K562 (cell line): ENCODE data around the gene AHI1. TPM values are rescaled to one million over a fixed set of nuclear protein-coding genes. Genes with fewer than 3 reads are reported as not detected.

Experiments
- C11orf30 ChIP-seq: fragments of 450-650 bp; IDR thresholded peaks from 2 replicates; pipeline ENCODE4 v1.6.1; 2016; ENCODE audit warnings: low read depth, mild to moderate bottlenecking
- GATAD2A ChIP-seq: fragments of 450-650 bp; IDR thresholded peaks from 2 replicates; pipeline ENCODE4 v1.6.1; 2017
- HMG20B ChIP-seq: fragments of 250-450 bp; sonication (Bioruptor Pico); IDR thresholded peaks from 2 replicates; pipeline ENCODE4 v1.5.0; 2021; ENCODE audit warnings: mild to moderate bottlenecking
- JUND ChIP-seq, 2 experiments: IDR thresholded peaks; 2 replicates in 1 of 2; 3 replicates in 1 of 2; pipeline ENCODE4 v1.6.1; 2011; ENCODE audit warnings: borderline replicate concordance in 2 of 2, low read depth in 2 of 2, low read length in 2 of 2, improper control_type of control experiment in 1 of 2, missing biosample characterization in 1 of 2, missing genetic modification characterization in 1 of 2, missing genetic modification reagents in 1 of 2
- MTA1 ChIP-seq: fragments of 450-650 bp; IDR thresholded peaks from 2 replicates; pipeline ENCODE4 v1.6.1; 2017; ENCODE audit warnings: borderline replicate concordance
- NBN ChIP-seq: fragments of 450-650 bp; IDR thresholded peaks from 2 replicates; pipeline ENCODE4 v1.6.1; 2016; ENCODE audit warnings: low read depth, mild to moderate bottlenecking
- NFYB ChIP-seq: IDR thresholded peaks from 2 replicates; pipeline ENCODE4 v1.6.1; 2011; ENCODE audit warnings: mild to moderate bottlenecking, moderate library complexity; ENCODE audit not compliant: insufficient read length; ENCODE audit errors: extremely low read depth
- RCOR1 ChIP-seq, 2 experiments: IDR thresholded peaks; 2 replicates each; pipeline ENCODE4 v1.6.1; 2012; ENCODE audit warnings: low read depth in 2 of 2, low read length in 2 of 2, borderline replicate concordance in 1 of 2, improper control_type of control experiment in 1 of 2
- ZNF140 ChIP-seq: fragments of 250-450 bp; sonication (Bioruptor Pico); IDR thresholded peaks from 2 replicates; pipeline ENCODE4 v1.8.0; 2021; ENCODE audit warnings: moderate library complexity, mild to moderate bottlenecking, inconsistent platforms
- ZNF766 ChIP-seq: fragments of 200-800 bp; sonication (Bioruptor generic); conservative IDR thresholded peaks from 2 replicates; pipeline ENCODE4 v1.6.1; 2016; ENCODE audit warnings: missing genetic modification characterization, missing compliant biosample characterization
- polyA plus RNA-seq, 8 experiments: library from polyadenylated mRNA; depleted of rRNA in 4 of 8; stranded (reverse) in 5 of 8; unstranded in 3 of 8; fragments of >200 nt; fragmentation: Nextera tagmentation in 2 of 8; fragmentation: Illumina TruSeq in 1 of 8; extraction: Ambion mirVana in 2 of 8; extraction: Trizol in 1 of 8; gene quantifications; 2 replicates each; pipeline versions ENCODE4 v1.2.1 to v1.2.3, GENCODE V29; 2011 to 2014; ENCODE audit warnings: inconsistent platforms in 1 of 8, missing spikeins in 1 of 8
- total RNA-seq, 7 experiments: library from RNA; depleted of rRNA in 6 of 7; stranded (reverse); fragments of >200 nt in 6 of 7; fragmentation: Illumina TruSeq in 2 of 7; extraction: Trizol in 2 of 7; gene quantifications; 2 replicates each; pipeline versions ENCODE4 v1.2.1 to v1.2.3, GENCODE V29; 2011 to 2021; ENCODE audit warnings: low replicate concordance in 1 of 7
- TF ChIP-seq, protein P1 (sequence below), 2 experiments: fragments of 450-650 bp; IDR thresholded peaks; 2 replicates each; pipeline ENCODE4 v1.6.1; 2018; ENCODE audit warnings: mild to moderate bottlenecking in 2 of 2, low read depth in 1 of 2; ENCODE audit not compliant: partially characterized antibody in 2 of 2
- TF ChIP-seq, protein P2 (sequence below): fragments of 450-650 bp; IDR thresholded peaks from 2 replicates; pipeline ENCODE4 v1.6.1; 2016; ENCODE audit warnings: antibody characterized with exemption
- TF ChIP-seq, protein P3 (sequence below): IDR thresholded peaks from 2 replicates; pipeline ENCODE4 v1.6.1; 2011; ENCODE audit not compliant: insufficient read length; ENCODE audit errors: extremely low read depth
- TF ChIP-seq, protein P4 (sequence below), 2 experiments: fragments of 200-800 bp in 1 of 2; sonication (Bioruptor generic) in 1 of 2; sonication (generic) in 1 of 2; formaldehyde crosslinking in 1 of 2; IDR thresholded peaks in 1 of 2; conservative IDR thresholded peaks in 1 of 2; 2 replicates each; pipeline versions ENCODE4 v1.5.0 to v1.6.1; 2016 to 2020; ENCODE audit warnings: missing compliant biosample characterization in 1 of 2, missing genetic modification characterization in 1 of 2, missing genetic modification reagents in 1 of 2

The AHI1 gene
- total and polyA plus RNA-seq, 9 of the 15 experiments (the other 6 are each of a cell fraction or from before 2014, with no cell fraction given): 24.7 to 54.9 (median 32.2) TPM

DNA sequence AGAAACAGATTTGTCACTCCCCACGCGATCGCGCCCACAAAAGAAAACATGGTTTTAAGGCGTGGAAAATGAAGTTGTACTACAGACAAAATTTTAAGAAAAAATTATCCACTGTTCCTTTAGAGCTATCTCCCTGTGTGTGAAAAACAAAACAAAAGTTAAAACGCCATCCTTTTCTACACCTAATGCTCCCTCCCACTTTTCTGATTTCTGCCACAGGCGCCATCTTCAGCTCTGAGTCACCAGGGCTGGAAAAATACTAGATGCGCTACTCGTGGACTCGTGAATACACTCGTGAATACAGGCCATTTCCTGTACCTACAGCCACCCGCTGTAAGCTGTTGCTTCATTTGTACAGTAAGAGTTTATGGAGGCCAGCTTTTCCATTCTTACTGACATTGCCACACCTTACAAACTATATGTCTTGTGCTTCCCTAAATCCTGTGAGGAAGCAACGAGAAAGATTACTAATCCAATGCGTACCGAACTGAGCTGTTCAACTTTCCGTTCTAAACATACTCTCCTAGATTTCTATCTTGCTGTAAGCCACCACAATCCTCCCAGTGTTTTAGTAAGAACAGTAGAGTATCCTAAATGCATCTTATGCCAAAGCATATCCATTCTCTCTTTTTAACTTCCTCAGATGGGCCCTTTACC is 773 bp upstream of the AHI1 start (continued):
- TF ChIP-seq, protein P1, sequence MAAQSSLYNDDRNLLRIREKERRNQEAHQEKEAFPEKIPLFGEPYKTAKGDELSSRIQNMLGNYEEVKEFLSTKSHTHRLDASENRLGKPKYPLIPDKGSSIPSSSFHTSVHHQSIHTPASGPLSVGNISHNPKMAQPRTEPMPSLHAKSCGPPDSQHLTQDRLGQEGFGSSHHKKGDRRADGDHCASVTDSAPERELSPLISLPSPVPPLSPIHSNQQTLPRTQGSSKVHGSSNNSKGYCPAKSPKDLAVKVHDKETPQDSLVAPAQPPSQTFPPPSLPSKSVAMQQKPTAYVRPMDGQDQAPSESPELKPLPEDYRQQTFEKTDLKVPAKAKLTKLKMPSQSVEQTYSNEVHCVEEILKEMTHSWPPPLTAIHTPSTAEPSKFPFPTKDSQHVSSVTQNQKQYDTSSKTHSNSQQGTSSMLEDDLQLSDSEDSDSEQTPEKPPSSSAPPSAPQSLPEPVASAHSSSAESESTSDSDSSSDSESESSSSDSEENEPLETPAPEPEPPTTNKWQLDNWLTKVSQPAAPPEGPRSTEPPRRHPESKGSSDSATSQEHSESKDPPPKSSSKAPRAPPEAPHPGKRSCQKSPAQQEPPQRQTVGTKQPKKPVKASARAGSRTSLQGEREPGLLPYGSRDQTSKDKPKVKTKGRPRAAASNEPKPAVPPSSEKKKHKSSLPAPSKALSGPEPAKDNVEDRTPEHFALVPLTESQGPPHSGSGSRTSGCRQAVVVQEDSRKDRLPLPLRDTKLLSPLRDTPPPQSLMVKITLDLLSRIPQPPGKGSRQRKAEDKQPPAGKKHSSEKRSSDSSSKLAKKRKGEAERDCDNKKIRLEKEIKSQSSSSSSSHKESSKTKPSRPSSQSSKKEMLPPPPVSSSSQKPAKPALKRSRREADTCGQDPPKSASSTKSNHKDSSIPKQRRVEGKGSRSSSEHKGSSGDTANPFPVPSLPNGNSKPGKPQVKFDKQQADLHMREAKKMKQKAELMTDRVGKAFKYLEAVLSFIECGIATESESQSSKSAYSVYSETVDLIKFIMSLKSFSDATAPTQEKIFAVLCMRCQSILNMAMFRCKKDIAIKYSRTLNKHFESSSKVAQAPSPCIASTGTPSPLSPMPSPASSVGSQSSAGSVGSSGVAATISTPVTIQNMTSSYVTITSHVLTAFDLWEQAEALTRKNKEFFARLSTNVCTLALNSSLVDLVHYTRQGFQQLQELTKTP (IDR thresholded peaks at IDR 0.05; ENCODE audit: low read depth in 1 of 2, partially characterized antibody in 2 of 2): peak; percentile 29 to 79
- TF ChIP-seq, protein P2, sequence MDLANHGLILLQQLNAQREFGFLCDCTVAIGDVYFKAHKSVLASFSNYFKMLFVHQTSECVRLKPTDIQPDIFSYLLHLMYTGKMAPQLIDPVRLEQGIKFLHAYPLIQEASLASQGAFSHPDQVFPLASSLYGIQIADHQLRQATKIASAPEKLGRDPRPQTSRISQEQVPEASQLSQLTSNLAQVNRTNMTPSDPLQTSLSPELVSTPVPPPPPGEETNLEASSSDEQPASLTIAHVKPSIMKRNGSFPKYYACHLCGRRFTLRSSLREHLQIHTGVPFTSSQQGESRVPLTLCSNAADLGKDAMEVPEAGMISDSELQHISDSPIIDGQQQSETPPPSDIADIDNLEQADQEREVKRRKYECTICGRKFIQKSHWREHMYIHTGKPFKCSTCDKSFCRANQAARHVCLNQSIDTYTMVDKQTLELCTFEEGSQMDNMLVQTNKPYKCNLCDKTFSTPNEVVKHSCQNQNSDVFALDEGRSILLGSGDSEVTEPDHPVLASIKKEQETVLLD: peak; percentile 63; the same call in 1 of the 2 replicates
- TF ChIP-seq ZNF766 (CRISPR knock-in tag): peak; percentile 77
- TF ChIP-seq RCOR1 (IDR thresholded peaks at IDR 0.05; ENCODE audit: borderline replicate concordance in 1 of 2, low read depth in 2 of 2, low read length in 2 of 2): peak in 1 of 2 experiments; percentile 11; a peak in 1 of 4 replicates
- TF ChIP-seq, protein P3, sequence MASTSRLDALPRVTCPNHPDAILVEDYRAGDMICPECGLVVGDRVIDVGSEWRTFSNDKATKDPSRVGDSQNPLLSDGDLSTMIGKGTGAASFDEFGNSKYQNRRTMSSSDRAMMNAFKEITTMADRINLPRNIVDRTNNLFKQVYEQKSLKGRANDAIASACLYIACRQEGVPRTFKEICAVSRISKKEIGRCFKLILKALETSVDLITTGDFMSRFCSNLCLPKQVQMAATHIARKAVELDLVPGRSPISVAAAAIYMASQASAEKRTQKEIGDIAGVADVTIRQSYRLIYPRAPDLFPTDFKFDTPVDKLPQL: no peak
- TF ChIP-seq MTA1: peak; percentile 40; the same call in 1 of the 2 replicates
- TF ChIP-seq, protein P4, sequence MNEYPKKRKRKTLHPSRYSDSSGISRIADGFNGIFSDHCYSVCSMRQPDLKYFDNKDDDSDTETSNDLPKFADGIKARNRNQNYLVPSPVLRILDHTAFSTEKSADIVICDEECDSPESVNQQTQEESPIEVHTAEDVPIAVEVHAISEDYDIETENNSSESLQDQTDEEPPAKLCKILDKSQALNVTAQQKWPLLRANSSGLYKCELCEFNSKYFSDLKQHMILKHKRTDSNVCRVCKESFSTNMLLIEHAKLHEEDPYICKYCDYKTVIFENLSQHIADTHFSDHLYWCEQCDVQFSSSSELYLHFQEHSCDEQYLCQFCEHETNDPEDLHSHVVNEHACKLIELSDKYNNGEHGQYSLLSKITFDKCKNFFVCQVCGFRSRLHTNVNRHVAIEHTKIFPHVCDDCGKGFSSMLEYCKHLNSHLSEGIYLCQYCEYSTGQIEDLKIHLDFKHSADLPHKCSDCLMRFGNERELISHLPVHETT (CRISPR knock-in tag; conservative IDR thresholded peaks at IDR 0.05 in 1 of 2, IDR thresholded peaks at IDR 0.05 in 1 of 2): peak in 1 of 2 experiments; percentile 36; a peak in 1 of 4 replicates
- TF ChIP-seq C11orf30: no peak
- TF ChIP-seq JUND (IDR thresholded peaks at IDR 0.05; ENCODE audit: borderline replicate concordance, low read depth, low read length): peak; percentile 94
- TF ChIP-seq JUND (tag; IDR thresholded peaks at IDR 0.05; ENCODE audit: borderline replicate concordance, low read depth, low read length): peak; percentile 93
- peak; percentile 90 for TF ChIP-seq NBN
- no peak for TF ChIP-seq ZNF140 (CRISPR knock-in tag)
- TF ChIP-seq NFYB: no peak
- TF ChIP-seq HMG20B (CRISPR knock-in tag): no peak; the same call in 1 of the 2 replicates
- peak; percentile 90 for TF ChIP-seq GATAD2A
